Central memory CD4-positive, alpha-beta T cell (primary cell): ENCODE results near the gene CD8A.
A peak's percentile ranks its signal among the peaks of the same experiment; 100 is the strongest.
"Not testable (repeated sequence)": the region's sequence is repeated elsewhere in the genome, so short reads cannot be mapped to it uniquely, and the experiment has no call there.

Experiments
- DNase-seq: peaks from one replicate; pipeline ENCODE4 v3.0.0; 2022

Gene CD8A

GRCh38 chr2:86775338-86775737 lies 15.4 kb downstream of the CD8A start:
- DNase-seq, result no peak

GRCh38 chr2:86774862-86775261 lies 15.9 kb downstream of the CD8A start:
- no peak for DNase-seq

- DNase-seq, result no peak
These were observed 18.1 kb downstream of the CD8A start for GRCh38 chr2:86772611-86773010.

- DNase-seq, result no peak
These were observed 19.9 kb downstream of the CD8A start for GRCh38 chr2:86770816-86771301.

- no peak for DNase-seq
These were observed 20.9 kb downstream of the CD8A start for GRCh38 chr2:86769838-86770237.

- no peak for DNase-seq
These were observed 22.3 kb downstream of the CD8A start for GRCh38 chr2:86768189-86768949.

- DNase-seq, result no peak
These were observed 25.4 kb downstream of the CD8A start for GRCh38 chr2:86765310-86765695.

GRCh38 chr2:86764661-86765309 lies 25.9 kb downstream of the CD8A start:
- DNase-seq, result peak; percentile 14

- no peak for DNase-seq
These were observed 30.3 kb downstream of the CD8A start for GRCh38 chr2:86760371-86760770.

GRCh38 chr2:86758405-86758804 lies 32.3 kb downstream of the CD8A start:
- DNase-seq, result no peak

- DNase-seq, result no peak
These were observed 37.1 kb downstream of the CD8A start for GRCh38 chr2:86753606-86754005.

GRCh38 chr2:86752934-86753333 lies 37.8 kb downstream of the CD8A start:
- no peak for DNase-seq

- no peak for DNase-seq
These were observed 38.9 kb downstream of the CD8A start for GRCh38 chr2:86751778-86752177.

GRCh38 chr2:86750240-86750839 lies 40.4 kb downstream of the CD8A start:
- no peak for DNase-seq

GRCh38 chr2:86747711-86748639 lies 42.7 kb downstream of the CD8A start:
- no peak for DNase-seq

GRCh38 chr2:86746939-86747338 lies 43.8 kb downstream of the CD8A start:
- no peak for DNase-seq

- no peak for DNase-seq
These were observed 46.6 kb downstream of the CD8A start for GRCh38 chr2:86744152-86744551.

GRCh38 chr2:86741889-86742498 lies 48.7 kb downstream of the CD8A start:
- not testable (repeated sequence) for DNase-seq

GRCh38 chr2:86739889-86740288 lies 50.8 kb downstream of the CD8A start:
- not testable (repeated sequence) for DNase-seq

- DNase-seq, result not testable (repeated sequence)
These were observed 51.2 kb downstream of the CD8A start for GRCh38 chr2:86739485-86739884.

GRCh38 chr2:86734896-86735295 lies 55.8 kb downstream of the CD8A start:
- DNase-seq, result not testable (repeated sequence)
